HuH-7 (cell line): ENCODE measurements around the gene GCNT2.
"Not testable (repeated sequence)": the region's sequence is repeated elsewhere in the genome, so short reads cannot be mapped to it uniquely, and the experiment has no call there.

ENCODE experiments used
- DNase-seq: peaks from one replicate; pipeline ENCODE4 v3.0.0; 2011; ENCODE audit warnings: low spot score

GCNT2 gene

DNA sequence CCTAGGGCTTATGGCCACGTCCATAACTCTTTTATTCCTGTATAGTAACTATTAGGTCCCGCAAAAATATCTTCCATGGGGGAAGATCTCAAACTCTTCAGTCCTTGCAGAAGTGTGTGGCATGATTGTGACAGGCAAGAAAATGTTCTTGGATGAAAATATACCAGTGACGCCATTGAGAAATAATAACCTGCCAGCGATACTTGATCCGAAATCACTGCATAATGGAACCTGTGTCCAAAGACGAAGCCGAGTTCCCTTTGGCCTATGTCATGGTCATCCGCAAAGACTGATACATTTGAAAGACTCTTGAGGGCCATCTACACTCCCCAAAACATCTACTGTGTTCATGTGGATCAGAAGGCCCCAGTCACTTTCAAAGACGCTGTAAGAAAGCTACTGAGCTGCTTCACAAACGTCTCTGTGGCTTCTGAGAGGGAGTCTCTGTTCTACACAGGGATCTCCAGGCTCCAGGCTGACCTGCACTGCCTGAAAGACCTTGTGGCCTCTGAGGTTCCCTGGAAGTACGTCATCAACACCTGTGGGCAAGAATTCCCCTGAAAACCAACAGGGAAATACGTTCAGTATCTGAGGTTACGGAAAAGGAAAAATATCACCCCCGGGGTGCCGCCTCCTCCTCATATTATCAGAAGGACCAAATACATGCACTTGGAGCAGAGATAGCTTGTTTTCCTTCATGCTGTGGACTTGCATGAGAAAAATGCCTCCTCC, 6.9 kb upstream of the GCNT2 start:
- no peak for DNase-seq

DNA sequence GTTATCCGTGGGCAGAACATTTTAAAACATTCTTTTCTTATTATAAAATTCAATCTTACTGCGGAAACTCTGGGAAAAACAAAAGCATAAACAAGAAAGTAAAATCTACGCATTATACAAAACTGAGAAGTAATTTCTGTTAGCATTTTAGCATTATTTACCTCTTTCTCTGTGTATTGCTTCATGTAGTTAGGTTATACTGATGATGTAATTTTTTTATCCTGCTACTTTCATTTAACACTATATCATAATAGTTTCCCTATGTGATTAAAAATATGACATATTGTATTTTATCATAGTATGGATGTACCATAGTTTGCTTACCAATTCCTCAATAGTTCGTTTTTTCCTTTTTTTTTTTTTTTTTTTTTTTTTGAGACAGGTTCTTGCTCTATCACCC, 4.2 kb upstream of the GCNT2 start:
- no peak for DNase-seq

- DNase-seq = no peak
Observed at GRCh38 chr6:10518557-10519407, 2.4 kb upstream of the GCNT2 start.

GRCh38 chr6:10519408-10519697, 1.8 kb upstream of the GCNT2 start:
- DNase-seq = not testable (repeated sequence)

- no peak for DNase-seq
Observed at GRCh38 chr6:10520468-10520867, 683 bp upstream of the GCNT2 start.

- no peak for DNase-seq
Observed at GRCh38 chr6:10522929-10523573, 1.9 kb downstream of the GCNT2 start.

GRCh38 chr6:10526156-10526555, 5.0 kb downstream of the GCNT2 start:
- no peak for DNase-seq

- DNase-seq = peak; percentile 54
Observed at GRCh38 chr6:10528158-10528981, 7.2 kb downstream of the GCNT2 start.

GRCh38 chr6:10529231-10529801, 8.2 kb downstream of the GCNT2 start:
- no peak for DNase-seq

GRCh38 chr6:10529828-10530374, 8.8 kb downstream of the GCNT2 start:
- not testable (repeated sequence) for DNase-seq

DNA sequence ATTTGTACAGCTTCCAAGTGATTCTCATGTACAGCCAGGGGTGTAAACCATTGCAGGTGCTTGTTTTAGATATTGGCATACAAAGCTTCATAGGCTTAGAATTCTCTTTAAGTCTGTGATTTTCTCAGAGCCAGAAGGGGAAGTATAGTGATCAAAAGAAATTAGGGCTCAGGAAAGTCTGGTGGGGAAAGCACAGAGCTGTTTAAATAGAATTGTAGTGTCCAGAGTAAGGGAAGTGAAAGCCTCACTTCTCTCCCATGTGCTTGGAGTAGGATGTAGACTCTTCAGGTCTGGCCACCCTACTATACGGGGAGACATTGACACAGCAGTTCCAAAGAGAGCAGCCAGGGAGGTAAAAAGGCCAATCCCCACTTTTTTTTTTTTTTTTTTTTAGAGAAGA, 10.4 kb downstream of the GCNT2 start:
- DNase-seq = no peak

- DNase-seq = no peak
Observed at GRCh38 chr6:10531942-10532341, 10.8 kb downstream of the GCNT2 start.

DNA sequence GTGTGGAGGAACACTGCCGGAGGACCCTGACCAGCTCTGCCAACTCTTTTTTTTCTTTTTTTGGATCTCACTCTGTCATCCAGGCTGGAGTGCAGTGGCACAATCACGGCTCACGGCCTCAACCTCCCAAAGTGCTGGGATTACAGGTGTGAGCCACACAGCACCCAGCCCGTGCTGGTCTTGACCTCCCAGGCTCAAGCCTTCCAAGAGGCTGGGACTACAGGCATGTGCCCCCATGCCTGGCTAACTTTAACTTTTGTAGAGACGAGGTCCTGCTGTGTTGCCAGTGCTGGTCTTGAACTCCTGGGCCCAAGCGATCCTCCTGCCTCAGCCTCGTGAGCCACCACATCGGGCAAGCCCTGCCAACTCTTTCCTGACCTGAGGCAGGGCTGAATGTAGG, 11.2 kb downstream of the GCNT2 start:
- no peak for DNase-seq

DNA sequence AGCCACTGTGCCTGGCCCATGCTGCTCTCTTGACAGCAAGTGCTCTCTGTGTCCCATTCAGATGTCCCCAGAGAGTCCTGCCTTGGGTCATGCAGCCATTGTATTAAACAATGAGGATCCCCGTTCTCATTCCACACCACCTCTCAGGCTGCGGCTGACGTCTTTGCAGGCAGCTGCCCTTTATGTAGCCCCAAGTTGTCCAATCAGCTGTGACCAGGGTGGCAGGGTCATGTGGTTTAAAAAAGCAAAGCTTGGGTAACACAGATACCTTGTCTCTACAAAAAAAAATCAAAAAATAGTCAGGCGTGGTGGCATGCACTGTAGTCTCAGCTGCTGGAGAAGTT, 13.2 kb downstream of the GCNT2 start:
- DNase-seq = no peak

GRCh38 chr6:10535193-10535592, 14.0 kb downstream of the GCNT2 start:
- DNase-seq = no peak

GRCh38 chr6:10537726-10538125, 16.6 kb downstream of the GCNT2 start:
- DNase-seq = no peak

DNA sequence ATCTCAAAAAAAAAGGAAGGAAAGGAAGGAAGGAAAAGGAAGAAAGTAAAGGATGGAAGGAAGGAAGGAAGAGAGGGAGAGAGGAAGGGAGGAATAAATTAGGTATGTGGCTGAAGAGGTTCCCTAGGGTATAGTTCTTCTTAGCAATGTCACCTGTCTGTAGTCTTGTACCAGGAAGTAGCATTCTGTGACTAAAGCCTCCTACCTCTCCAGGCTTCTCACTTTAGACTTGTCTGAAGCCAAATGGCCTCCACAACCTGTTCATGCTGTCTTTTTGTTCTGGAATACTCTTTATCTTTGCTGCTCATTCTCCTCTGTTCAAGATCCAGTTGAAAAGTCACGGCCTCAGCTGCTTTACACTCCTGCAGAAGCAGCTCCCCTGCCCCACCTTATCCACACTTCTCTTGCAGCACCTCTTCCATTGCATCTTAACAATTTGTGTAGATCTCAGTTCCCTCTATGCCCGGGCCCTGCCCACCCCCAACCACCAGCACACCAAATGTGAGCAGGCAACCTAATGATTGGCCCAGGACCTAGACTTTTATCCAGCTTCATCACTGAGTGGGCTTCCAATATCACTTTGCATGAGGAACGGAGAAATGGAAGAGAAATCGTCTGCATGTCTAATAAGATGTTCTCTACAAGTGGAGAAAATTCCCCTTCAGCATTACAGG, 19.1 kb downstream of the GCNT2 start:
- DNase-seq = no peak

DNA sequence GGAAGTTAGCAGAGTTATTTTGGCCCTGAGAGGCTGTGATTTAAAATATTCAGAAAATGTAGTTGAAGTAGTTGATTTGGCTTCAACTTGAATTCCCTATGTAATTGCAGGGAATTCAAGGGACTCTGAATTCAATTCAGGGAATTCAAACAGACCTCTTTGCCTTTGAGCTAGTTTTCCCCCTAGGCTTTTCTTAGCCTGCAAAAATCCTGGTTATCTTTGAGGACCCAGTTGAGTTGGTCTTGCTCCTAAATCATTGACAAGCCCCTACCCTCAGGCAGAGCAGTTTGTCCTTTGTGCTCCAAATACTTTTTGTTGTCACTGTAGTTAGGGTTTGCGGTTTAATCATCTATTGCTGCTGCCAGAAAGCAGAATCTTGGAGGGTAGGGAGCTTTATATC, 20.4 kb downstream of the GCNT2 start:
- DNase-seq = no peak

DNA sequence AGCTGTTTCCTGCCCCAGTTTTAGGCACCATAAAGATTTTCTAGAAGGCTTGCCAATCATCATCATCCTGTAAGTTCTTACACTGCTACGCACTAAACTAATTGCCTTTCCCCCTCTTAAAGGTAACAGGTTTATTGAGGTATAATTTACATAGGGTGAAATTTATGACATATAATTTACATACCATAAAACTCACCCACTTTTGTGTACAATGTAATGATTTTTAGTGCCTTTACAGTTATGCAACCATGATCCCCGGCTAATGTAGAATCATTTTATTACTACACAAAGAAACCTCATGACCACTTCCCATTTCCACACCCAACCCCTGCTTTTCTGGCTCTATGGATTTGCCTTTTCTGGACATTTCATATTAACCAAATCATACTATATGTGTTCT, 21.1 kb downstream of the GCNT2 start:
- DNase-seq = no peak

GRCh38 chr6:10543488-10543887, 22.3 kb downstream of the GCNT2 start:
- no peak for DNase-seq

- no peak for DNase-seq
Observed at GRCh38 chr6:10545482-10545881, 24.3 kb downstream of the GCNT2 start.
